T-helper 2 cell (primary cell): ENCODE measurements around the gene MIXL1.
"Not testable (repeated sequence)": the region's sequence is repeated elsewhere in the genome, so short reads cannot be mapped to it uniquely, and the experiment has no call there.

Experiments used
- DNase-seq, 5 experiments: peaks; one replicate each; pipeline versions ENCODE4 v3.0.0 to v3.0.0-alpha.2; 2012 to 2022
- total RNA-seq, 2 donors: gene quantifications; one replicate each; lab custom pipeline; 2026; lab: John Stamatoyannopoulos, UW

MIXL1 gene
- total RNA-seq = 0 reads per million in 2 donors

DNA sequence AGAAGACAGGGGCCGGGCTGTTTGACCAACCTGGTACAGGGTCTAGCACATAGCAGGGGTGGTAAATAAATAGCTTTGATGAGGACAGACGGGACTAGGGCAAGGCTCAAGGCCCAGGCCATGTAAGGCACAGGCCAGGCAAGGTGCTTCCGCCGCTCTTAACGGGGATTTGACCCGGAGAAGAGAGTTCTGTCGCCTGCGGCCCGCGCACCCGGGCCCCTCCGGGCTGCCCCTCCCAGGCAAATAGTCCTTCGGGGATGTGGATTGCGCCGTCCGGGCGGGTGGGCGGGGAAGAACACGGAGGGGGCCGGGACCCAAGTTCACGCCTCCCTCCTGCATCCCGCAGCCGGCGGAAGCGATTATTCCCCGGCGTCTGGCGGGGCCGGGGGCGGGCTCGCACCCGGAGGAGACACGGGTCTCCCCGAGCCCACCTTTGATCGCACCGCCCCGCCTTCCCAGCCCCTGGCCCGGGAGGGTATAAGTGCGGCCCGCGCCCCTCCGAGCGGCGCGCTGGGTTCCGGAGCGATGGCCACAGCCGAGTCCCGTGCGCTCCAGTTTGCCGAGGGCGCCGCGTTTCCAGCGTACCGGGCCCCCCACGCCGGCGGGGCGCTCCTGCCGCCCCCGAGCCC lies at the start of gene MIXL1:
Gene MIXL1, plus strand, starts transcription at position 508 of the 629 bp plus-strand sequence. Its CDS starts 18 bp downstream, at position 526.
- DNase-seq = no peak

DNA sequence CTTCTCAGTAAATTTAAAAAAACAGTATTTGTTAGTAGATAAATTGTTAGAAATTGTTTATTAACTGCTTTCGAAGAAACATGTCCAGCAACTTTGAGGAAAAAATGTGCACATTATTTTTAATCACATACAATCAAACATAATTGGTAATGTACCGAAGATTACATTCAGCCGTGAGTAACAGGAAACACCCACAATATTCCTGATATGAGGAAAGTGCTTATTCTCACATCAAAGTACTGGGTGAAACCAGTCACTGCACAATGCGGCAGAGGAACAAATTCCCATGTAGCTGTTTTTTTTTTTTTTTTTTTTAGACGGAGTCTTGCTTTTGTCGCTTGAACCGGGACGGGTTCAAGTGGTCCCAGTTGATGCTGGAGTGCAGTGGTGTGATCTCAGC lies 46.6 kb upstream of the MIXL1 start:
- DNase-seq = no peak

DNA sequence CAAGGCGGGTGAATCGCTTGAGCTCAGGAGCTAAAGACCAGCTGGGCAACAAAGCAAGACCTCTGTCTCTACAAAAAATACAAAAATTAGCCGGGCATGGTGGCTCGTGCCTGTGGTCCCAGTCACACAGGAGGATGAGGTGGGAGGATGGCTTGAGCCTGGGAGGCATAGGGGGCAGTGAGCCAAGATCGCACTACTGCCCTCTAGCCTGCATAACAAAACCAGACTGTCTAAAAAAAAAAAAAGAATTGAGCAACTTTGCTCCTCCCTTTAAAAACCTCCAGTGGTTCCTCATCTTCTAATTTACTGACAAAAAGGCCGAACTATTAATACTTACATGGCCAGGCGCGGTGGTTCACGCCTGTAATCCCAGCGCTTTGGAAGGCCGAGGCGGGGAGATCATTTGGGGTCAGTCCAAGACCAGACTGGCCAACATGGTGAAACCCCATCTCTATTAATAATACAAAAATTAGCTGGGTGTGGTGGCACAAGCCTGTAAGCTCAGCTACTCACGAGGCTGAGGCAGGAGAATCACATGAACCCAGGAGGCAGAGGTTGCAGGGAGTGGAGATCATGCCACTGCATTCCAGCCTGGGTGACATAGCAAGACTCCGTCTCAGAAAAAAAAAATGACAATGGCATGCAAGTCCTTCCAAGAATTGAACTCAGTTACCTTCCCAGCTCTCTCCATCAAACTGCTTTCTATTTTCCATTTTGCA lies 41.3 kb upstream of the MIXL1 start:
- DNase-seq = no peak

DNA sequence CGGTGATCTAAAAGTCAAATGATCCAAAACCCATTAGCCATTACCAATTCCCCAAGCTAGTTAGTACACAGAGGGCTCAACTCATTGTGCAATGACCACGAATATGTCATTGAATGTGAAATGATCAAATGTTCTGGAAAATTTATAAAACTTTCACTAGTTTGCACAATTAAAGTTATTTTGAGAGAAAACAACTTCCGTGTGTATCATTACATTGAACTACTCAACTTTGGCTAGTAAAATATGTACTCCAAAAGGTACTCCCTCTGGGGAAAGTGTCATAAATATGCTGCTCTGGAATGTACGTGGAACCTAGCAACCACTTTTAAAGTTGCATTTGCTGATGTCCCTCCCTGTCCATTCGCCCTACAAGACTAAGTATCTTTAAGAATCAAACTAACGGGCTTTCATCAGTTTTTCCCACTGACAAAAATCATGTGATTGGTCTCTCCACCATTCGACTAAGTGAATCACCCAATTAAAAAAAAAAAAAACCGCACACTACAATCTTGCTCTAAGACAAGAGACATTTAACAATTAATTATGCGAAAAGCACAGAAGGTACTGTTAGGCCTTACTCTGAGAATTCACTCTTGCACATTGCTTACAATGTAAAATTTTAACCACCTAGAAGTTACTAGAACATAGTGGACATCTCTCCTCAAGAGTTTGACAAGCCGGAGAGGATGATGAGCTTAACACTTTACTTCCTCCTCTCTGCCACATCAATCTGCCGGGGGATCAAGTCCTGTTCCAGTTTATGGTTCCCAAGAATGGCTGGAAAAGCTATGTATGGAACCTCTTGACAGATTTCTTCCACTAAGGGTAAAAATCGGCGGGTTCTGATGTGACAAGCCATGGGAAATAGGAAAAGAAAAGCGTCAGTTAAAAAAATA lies 38.1 kb upstream of the MIXL1 start:
- DNase-seq = peak in 1 of 5 experiments; percentile 13

DNA sequence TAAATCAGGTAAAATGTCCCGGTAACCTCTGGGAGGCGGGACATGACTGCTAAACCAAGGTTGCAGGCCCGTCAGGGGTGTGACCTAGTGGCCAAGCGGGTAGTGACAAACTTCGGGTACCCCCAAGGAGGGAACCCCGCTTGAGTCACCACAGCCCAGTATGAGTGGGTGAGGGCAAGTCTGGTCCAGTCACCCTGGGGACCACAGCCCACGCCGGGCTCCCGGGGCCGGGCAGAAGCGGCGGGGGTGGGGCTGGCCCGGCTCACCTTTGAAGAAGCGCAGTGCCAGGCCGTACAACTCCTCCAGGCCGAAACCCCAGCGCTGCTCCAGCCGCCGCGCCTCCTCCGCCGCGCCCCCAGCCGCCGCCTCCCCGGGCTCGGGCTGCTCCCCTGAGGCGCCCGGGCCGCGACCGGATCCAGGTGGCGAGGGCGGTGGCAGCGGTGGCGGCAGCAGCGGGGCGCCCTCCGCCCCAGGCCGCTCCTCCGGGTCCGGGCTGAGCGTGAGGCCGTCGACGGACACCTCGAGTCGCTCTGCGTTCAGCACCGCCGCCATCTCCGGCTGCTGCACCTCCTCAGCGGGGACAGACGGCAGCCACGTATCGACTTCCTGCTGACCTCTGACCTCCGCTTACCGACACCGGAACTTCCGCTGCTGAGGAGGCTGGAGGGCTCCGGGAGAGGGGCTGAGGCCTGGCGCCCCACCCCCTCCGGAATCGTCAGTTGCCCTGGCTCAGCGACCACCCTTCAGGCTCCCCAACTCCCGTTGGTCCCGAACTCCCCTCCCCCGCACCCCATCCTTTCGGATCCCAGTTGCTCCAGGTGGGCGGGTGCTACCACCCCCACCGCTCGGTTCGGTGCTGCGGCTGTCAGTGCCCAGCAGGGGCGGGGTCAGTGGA lies 37.1 kb upstream of the MIXL1 start, which contains the start of gene ACBD3:
Gene ACBD3, minus strand, starts transcription at position 618 of the 895 bp plus-strand sequence. Its CDS starts 66 bp downstream, at position 552.
- DNase-seq = peak; percentile 62 to 94 (median 75)

DNA sequence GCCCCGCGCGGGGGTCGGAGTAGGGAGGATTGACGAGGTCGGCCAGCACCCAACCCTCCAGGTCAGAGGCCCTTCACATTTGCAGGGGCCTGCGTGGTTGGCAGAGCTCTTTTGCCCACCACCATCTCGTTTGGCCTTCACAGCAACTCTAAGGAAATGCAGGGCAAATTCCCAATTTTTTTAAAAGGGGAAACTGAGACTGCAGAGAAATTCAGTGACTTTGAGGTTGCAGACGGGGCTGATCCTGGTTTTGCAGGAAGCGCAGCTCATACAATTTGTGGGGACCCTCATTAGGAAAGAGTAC lies 36.5 kb upstream of the MIXL1 start:
- DNase-seq = no peak

DNA sequence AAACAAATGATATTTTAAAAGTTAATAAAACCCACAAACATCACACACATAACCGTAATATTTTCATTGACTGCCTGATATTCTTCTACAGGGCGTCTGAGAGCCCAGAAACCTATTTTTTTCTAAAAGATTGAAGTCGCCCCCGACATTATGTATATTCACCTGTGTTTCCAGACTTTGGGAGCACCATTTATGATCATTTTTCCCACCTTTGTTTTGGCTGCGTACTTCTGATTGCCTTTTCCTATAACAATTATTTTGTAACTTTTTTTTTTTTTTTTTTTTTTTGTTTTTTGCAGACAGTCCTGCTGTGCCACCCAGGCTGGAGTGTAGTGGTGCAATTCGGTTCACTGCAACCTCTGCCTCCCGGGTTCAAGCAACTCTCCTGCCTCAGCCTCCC lies 36.1 kb upstream of the MIXL1 start:
- no peak for DNase-seq

DNA sequence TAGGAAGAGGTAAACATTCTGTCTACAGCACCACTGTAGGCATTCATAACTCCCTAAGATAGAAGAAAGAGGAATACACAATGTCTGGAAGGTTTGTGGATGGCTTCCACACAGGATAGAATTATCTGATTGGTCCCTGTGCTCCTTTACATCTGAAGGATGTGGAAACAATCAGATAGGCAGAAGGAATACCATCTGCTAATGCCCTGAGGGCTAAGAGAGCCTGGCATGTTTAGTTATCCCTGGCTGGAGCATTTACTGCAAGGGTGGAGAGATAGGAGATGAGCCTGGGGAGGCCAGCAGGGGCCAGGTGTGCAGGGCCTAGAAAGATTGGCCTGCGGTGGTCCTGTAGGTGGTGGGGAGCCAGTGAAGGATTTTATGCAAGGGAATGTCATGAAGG lies 28.3 kb upstream of the MIXL1 start:
- no peak for DNase-seq

DNA sequence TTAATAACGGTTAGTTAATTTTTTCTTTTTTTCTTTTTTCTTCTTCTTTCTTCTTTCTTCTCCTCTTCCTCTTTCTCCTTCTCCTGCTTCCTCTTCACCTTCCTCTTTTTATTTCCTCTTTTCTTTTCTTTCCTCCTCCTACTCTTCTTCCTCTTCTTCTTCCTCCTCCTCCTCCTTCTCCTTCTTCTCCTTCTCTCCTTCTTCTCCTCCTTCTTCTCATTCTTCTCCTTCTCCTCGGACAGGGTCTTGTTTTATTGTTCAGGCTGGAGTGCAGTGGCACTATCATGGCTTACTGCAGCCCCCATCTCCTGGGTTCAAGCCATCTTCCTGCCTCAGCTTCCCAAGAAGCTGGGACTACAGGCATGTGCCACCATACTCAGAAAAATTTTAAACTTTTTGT lies 23.5 kb upstream of the MIXL1 start:
- no peak for DNase-seq

DNA sequence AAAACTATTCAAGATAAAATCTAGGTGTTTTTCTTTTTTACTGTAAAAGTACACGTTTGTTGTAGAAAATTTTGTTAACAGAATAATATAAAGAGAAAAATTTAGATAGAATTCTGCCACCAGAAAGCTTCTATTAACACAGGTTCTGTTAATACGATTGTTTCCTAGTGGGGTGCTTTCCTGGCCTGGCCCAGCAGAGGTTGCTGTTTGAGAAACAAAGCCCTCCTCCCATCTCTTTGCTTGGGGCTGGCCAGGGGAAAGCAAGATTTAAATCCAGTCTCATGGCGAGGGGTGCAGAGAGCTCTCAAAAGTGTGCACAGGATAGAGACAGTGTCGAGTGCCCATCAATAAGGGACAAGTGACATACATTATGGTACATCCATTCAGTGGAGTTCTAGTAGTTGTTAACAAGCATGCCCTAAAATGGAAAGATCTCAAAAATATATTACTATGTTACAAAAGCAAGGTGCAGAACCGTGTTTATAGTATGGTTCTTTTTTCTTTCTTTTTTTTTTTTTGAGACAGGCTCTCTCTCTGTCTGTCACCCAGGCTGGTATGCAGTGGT lies 22.4 kb upstream of the MIXL1 start:
- DNase-seq = peak in 1 of 5 experiments; percentile 36

DNA sequence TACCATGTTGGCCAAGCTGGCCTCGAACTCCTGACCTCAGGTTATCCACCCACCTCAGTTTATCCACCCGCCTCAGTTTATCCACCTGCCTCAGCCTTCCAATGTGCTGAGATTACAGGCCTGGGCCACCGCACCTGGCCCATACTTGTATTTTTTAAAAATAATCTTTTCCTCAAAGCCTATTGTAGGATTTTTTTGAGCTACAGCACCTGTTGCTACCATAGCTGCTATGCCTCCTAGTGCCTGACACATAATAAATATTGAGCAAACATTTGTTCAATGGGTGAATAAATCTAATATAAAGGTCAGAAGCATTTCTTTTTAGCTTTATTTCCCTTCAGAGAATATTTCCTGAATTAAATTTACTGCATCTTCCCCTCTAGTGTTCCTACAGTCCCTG lies 21.2 kb upstream of the MIXL1 start:
- DNase-seq = no peak

DNA sequence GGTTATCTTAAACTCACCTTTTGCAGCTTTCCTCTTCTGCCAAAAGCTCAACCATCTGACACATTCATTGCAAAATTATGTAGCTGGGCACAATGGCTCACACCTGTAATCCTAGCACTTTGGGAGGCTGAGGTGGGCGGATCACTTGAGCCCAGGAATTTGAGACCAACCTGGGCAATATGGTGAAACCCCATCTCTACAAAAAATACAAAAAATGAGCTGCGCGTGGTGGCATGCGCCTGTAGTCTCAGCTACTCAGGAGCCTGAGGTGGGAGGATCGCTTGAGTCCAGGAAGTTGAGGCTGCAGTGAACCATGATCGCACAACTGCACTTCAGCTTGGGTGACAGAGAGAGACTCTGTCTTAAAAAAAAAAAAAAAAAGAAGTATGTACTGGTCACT lies 20.8 kb upstream of the MIXL1 start:
- not testable (repeated sequence) for DNase-seq

DNA sequence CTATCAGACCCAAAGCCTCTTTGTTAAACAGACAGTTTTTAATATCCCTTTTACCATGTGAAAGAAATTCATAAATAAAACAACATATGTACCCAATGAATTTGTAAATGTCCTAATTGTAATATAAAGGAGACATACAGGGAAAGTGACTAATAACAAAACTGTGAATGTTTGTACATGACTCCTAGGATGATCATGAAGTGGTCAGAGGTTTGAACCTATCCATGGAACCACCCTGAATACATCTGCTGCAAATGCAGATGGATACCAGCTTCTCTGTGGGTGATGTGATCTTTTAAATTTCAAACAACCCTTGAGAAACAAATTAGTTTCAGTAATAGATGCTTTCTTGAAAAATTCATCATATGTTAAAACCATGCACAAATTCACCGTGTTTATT lies 20.2 kb upstream of the MIXL1 start:
- no peak for DNase-seq

DNA sequence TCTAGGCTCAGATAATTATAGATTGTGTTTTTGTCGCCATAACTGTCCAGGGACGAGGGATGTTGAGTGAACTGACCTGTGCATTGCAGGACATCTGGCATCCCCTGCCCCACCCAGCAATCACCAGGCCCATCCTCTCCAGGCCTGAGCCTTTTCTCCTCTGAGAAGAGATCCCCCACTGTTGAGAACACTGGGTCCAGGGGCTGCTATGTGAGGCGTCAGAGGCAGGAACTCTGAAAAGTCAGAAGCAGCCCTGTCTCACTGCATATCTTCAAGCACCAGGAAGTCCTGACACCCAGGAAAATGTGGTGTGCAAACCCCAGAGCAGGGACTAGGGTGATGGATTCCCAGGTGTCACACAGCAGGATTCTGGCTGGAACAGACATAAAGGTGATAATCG lies 19.8 kb upstream of the MIXL1 start:
- no peak for DNase-seq

DNA sequence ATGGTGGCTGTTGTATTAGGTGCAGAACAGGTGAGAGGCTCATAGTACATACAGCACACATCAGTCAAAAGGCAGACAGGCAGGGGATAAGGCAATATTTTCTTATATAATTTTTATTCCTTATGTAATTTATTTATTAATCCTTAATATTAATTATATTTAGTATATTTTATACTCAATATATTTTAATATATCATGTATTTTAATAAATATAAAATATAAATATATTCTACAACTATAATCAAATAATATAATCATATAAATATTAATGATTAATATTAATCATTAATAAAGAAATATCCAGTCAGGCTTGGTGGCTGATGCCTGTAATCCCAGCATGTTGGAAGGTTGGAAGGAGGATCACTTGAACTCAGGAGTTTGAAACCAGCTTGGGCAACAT lies 19.3 kb upstream of the MIXL1 start:
- DNase-seq = no peak

DNA sequence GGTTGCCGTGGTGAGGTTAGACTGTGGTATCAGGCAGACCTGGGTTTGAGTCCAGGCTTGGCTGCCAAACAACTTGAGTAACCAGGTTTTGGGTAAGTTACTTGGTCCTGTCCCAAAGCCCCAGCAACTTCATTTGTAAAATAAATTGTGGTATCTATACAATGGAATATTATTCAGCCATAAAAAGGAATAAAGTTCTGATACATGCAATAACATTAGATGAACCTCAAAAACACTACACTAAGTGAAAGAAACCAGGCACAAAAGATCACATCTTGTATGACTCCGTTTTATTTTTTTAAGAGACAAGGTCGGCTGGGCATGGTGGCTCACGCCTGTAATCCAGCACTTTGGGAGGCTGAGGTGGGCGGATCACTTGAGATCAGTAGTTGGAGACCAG lies 16.4 kb upstream of the MIXL1 start:
- no peak for DNase-seq

DNA sequence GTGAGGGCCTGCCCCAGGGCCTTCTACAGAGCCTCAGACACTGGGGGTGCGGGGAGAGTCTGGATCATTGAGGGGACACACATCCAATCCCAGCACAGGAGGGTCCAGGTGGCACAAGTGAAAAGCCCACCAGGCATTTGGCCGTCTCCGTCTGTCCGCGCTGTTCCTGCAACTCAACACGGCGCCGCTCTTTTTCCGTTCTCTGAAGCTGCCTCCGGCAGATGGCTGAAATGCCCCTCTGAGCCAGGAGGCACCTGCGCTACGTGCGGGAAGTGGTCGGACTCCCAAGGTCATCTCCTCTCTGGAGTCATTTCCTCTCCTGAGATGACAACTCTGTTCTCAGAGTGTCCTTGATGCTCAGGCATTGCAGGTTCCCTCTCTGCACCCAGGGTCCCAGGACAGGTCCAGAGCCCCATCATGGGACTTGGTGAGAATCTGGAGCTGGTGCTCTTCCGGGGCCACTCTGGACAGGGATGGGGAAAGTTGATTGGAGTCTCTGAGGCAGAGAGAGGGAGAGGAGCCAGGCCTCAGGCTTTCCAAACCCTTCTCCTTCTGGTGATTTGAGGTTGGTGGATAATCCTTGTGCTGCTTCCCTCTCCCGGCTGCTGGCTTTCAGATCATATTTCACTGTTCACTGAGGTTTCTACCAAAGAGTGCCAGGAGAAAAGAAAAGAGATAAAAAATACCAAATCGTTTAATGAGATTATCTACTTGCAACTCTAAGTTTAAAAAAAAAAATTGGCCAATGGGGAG lies 14.0 kb upstream of the MIXL1 start:
- no peak for DNase-seq

DNA sequence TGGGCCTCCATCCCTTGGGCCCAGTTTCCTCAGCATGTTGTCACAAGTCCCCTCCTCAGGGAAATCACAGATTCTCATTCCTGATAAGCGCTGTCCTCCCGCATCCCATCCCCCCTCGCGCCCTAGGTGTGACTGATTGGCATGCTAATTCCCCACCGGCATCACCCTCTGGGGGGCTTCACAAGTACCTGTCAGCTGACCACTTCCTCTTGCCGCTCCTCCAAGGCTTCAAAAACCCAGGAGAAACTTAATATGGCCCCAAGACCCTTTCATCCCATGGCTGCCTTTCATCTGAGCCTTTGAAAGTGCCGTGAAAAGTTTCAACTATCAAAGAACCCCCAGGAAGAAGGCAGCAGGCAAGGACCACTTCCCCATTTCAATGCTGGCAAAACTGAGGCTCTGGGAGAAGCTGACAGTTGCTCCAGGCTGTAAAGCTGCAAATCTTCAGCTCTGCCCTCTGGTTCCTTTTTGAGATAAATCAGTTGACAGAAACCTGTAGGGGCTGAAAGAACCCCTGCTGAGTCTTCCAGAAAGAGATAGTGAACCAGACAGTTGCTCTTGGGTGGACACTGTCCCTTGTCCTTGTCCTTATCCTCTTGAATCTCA lies 12.8 kb upstream of the MIXL1 start:
- DNase-seq = no peak

DNA sequence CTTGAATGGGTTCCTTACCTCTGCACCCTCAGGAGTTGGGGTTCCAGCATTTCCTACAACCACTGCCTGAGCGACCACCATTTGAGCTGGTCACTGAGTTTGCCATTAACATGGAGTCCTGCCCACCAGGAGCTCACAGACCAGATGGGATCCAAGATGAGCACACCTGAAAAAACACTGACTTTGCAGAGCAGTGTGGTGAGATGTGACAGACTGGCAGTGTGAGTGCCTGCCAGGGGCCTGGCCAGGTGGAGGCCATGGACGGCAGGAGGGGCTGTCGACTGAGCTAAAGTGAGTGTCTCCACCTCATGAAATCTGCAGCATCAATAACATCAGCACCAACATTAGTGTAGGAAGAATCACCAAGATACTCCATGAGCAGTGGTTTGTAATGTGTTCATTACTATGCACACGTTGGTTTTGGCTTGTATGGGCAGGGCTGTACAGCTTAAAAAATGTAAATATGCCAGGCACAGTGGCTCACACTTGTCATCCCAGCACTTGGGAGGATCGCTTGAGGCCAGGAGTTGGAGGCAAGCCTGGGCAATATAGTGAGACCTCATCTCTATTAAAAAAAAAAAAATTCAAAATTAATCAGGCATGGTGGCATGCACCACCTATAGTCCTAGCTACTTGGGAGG lies 12.2 kb upstream of the MIXL1 start:
- DNase-seq = no peak

DNA sequence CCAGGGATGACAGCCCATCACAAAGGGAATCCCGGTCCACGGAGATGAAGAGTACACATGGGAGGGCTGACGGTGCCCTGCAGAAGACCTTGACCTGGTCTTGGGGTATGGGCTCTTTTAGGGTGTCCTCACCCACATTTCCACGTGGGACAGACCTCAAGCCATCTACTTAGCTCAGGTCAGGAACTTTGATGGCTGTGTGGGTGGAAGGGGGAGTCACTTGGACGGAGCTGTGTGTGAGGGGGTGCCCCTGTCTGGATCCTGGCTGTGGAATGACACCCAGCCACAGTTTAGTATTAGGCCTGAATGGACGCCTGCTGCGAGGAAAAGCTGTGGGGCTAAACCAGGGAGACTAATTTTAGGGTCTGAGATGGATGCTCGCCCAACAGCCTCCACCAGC lies 10.9 kb upstream of the MIXL1 start:
- DNase-seq = no peak
